ENCODE results near the gene PRXL2C. TPM values are rescaled to one million over a fixed set of nuclear protein-coding genes. Genes with fewer than 3 reads are reported as not detected.
"Not testable (repeated sequence)": the region's sequence is repeated elsewhere in the genome, so short reads cannot be mapped to it uniquely, and the experiment has no call there.

PRXL2C gene
- total RNA-seq, 1 donor from 2014 or later, result 32.4 TPM

GRCh38 chr9:96644137-96644536, 11.0 kb downstream of the PRXL2C start:
- H3K36me3 ChIP-seq, result peaks cover 20 to 63% of the 10 kb centered on the region in 2 donors
- H3K27me3 ChIP-seq, result no peaks in the 10 kb centered on the region
- H3K9me3 ChIP-seq, result no peaks in the 10 kb centered on the region
- no peak for DNase-seq (ENCODE audit: low spot score in 2 of 2)
- intact Hi-C loops (cut with DNase I), result no loop called here
- no peak overlapping the region for H3K27ac ChIP-seq
- H3K4me3 ChIP-seq, result no peak overlapping the region
- no peaks in the 10 kb centered on the region for H3K4me1 ChIP-seq
- no peak for TF ChIP-seq CTCF (IDR thresholded peaks at IDR 0.05)

- H3K27ac ChIP-seq, result no peak overlapping the region
- no peak for DNase-seq (ENCODE audit: low spot score in 2 of 2)
- peaks cover 9 to 47% of the 10 kb centered on the region in 2 donors for H3K36me3 ChIP-seq
- intact Hi-C loops (cut with DNase I), result no loop called here
- H3K27me3 ChIP-seq, result no peaks in the 10 kb centered on the region
- no peak for TF ChIP-seq CTCF (IDR thresholded peaks at IDR 0.05)
- no peaks in the 10 kb centered on the region for H3K4me1 ChIP-seq
- H3K4me3 ChIP-seq, result no peak overlapping the region
- H3K9me3 ChIP-seq, result no peaks in the 10 kb centered on the region
Measured at GRCh38 chr9:96641514-96641913, 13.6 kb downstream of the PRXL2C start.

GRCh38 chr9:96638606-96639364, 16.3 kb downstream of the PRXL2C start:
- H3K9me3 ChIP-seq, result no peaks in the 10 kb centered on the region
- H3K27me3 ChIP-seq, result no peaks in the 10 kb centered on the region
- TF ChIP-seq CTCF (IDR thresholded peaks at IDR 0.05), result no peak
- no peaks in the 10 kb centered on the region for H3K4me1 ChIP-seq
- no peak for DNase-seq (ENCODE audit: low spot score in 2 of 2)
- H3K4me3 ChIP-seq, result no peak overlapping the region
- peak overlapping the region; percentile 13 to 36 for H3K27ac ChIP-seq
- intact Hi-C loops (cut with DNase I), result no loop called here
- H3K36me3 ChIP-seq, result peaks cover 3 to 25% of the 10 kb centered on the region in 2 donors

- no peaks in the 10 kb centered on the region for H3K9me3 ChIP-seq
- no peak for DNase-seq (ENCODE audit: low spot score in 2 of 2)
- H3K4me1 ChIP-seq, result no peaks in the 10 kb centered on the region
- H3K27ac ChIP-seq, result no peak overlapping the region
- intact Hi-C loops (cut with DNase I), result no loop called here
- H3K36me3 ChIP-seq, result peaks cover 0 to 7% of the 10 kb centered on the region in 2 donors
- no peak overlapping the region for H3K4me3 ChIP-seq
- H3K27me3 ChIP-seq, result no peaks in the 10 kb centered on the region
- no peak for TF ChIP-seq CTCF (IDR thresholded peaks at IDR 0.05)
Measured at GRCh38 chr9:96636368-96636767, 18.7 kb downstream of the PRXL2C start.

GRCh38 chr9:96633579-96633978, 21.5 kb downstream of the PRXL2C start:
- H3K27me3 ChIP-seq; H3K4me1 ChIP-seq; intact Hi-C loops (cut with DNase I); H3K36me3 ChIP-seq; H3K4me3 ChIP-seq; H3K27ac ChIP-seq; H3K9me3 ChIP-seq; DNase-seq (ENCODE audit: low spot score in 2 of 2): not testable (repeated sequence)

- no peaks in the 10 kb centered on the region for H3K4me1 ChIP-seq
Measured at GRCh38 chr9:96626912-96627311, 28.2 kb downstream of the PRXL2C start.

More at GRCh38 chr9:96626912-96627311, 28.2 kb downstream of the PRXL2C start:
- Histone ChIP-seq H3K4me3 (no peak overlapping the region), H3K9me3 (no peaks in the 10 kb centered on the region), H3K27ac (no peak overlapping the region), H3K36me3 (no peaks in the 10 kb centered on the region), H3K27me3 (no peaks in the 10 kb centered on the region)
- no peak for TF ChIP-seq CTCF (IDR thresholded peaks at IDR 0.05)
- intact Hi-C loops (cut with DNase I), result no loop called here
- DNase-seq (ENCODE audit: low spot score in 2 of 2), result no peak

Data from ascending aorta (tissue), 2 donors.